Lower leg skin (tissue), 3 donors: ENCODE measurements around the gene GART.

Experiments used
- CTCF ChIP-seq, 3 donors: fragments of 450-650 bp; IDR thresholded peaks; one replicate each; pipeline ENCODE4 v1.5.1; 2016; ENCODE audit warnings: antibody characterized with exemption in 3 of 3, mild to moderate bottlenecking in 3 of 3, moderate library complexity in 2 of 3
- POLR2A ChIP-seq, 2 donors: fragments of 450-650 bp; IDR thresholded peaks; one replicate each; pipeline ENCODE4 v1.6.1; 2016 to 2017; ENCODE audit warnings: antibody characterized with exemption in 2 of 2, mild to moderate bottlenecking in 1 of 2, moderate library complexity in 1 of 2

DNA sequence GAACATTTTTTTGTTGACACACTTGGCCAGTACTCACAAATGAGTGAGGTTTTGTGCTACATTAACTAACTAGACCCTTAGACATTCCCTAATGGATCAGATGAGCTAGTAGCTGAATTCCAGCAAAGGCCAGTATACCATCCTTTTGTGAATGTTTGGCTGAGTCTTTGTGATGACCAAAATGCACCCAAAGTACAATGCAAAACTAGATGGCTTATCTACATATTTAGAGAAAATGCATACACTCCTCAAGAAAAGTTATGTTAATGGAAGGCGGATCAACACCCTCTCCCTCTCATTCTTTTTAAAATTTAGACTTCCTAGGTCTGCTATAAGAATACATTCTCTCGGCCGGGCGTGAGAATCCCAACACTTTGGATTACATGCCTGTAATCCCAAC lies 30.3 kb downstream of the GART start:
- TF ChIP-seq CTCF (IDR thresholded peaks at IDR 0.05) (no peak), POLR2A (IDR thresholded peaks at IDR 0.05) (no peak)
